HepG2 (cell line): ENCODE results near the gene SH3PXD2A. TPM values are rescaled to one million over a fixed set of nuclear protein-coding genes. Genes with fewer than 3 reads are reported as not detected.

ENCODE experiments used
- ARNTL ChIP-seq: sonication (generic); formaldehyde crosslinking; IDR thresholded peaks from 2 replicates; pipeline ENCODE4 v1.4.0; 2020; ENCODE audit warnings: mild to moderate bottlenecking, missing genetic modification reagents
- BCL6 ChIP-seq: IDR thresholded peaks from 2 replicates; pipeline ENCODE4 v1.6.1; 2016; ENCODE audit warnings: missing genetic modification reagents, missing compliant biosample characterization
- CBX1 ChIP-seq: IDR thresholded peaks from one replicate; pipeline ENCODE4 v1.6.1; 2016; ENCODE audit warnings: antibody characterized with exemption, low read depth
- CBX5 ChIP-seq: sonication (generic); formaldehyde crosslinking; IDR thresholded peaks from 2 replicates; pipeline ENCODE4 v1.4.0; 2020; ENCODE audit warnings: missing genetic modification reagents, borderline replicate concordance
- CREM ChIP-seq, 2 experiments: sonication (generic) in 1 of 2; formaldehyde crosslinking in 1 of 2; IDR thresholded peaks; 2 replicates each; pipeline versions ENCODE4 v1.4.0 to v1.6.1; 2016 to 2020; ENCODE audit warnings: antibody characterized with exemption in 1 of 2, mild to moderate bottlenecking in 1 of 2, missing genetic modification reagents in 1 of 2
- GATAD2A ChIP-seq: IDR thresholded peaks from 2 replicates; pipeline ENCODE4 v1.6.1; 2016
- HIVEP1 ChIP-seq: sonication (generic); formaldehyde crosslinking; IDR thresholded peaks from 2 replicates; pipeline ENCODE4 v1.4.0; 2020; ENCODE audit warnings: mild to moderate bottlenecking, missing genetic modification reagents
- HMG20B ChIP-seq: conservative IDR thresholded peaks from 2 replicates; pipeline ENCODE4 v1.6.1; 2016; ENCODE audit warnings: missing genetic modification reagents, missing compliant biosample characterization
- IRF2 ChIP-seq: IDR thresholded peaks from 2 replicates; pipeline ENCODE4 v1.6.1; 2018; ENCODE audit warnings: missing genetic modification reagents, missing compliant biosample characterization
- MAZ ChIP-seq, 2 experiments: sonication (generic) in 1 of 2; formaldehyde crosslinking in 1 of 2; IDR thresholded peaks; 2 replicates each; pipeline versions ENCODE4 v1.5.0 to v1.6.1; 2012 to 2020; ENCODE audit warnings: low read depth in 2 of 2, mild to moderate bottlenecking in 2 of 2, borderline replicate concordance in 1 of 2, improper control_type of control experiment in 1 of 2, low read length in 1 of 2, missing genetic modification reagents in 1 of 2, moderate library complexity in 1 of 2
- MLX ChIP-seq: IDR thresholded peaks from 2 replicates; pipeline ENCODE4 v1.6.1; 2016
- PHF21A ChIP-seq: sonication (generic); formaldehyde crosslinking; IDR thresholded peaks from 2 replicates; pipeline ENCODE4 v1.5.0; 2020; ENCODE audit warnings: mild to moderate bottlenecking, missing genetic modification reagents
- SRSF9 ChIP-seq: fragments of 200-400 bp; formaldehyde crosslinking; IDR thresholded peaks from 2 replicates; pipeline ENCODE4 v1.6.1; 2018; ENCODE audit warnings: borderline replicate concordance, mild to moderate bottlenecking, low read depth, low read length; ENCODE audit not compliant: insufficient read depth, poor library complexity, severe bottlenecking
- ZNF501 ChIP-seq: sonication (generic); formaldehyde crosslinking; IDR thresholded peaks from 2 replicates; pipeline ENCODE4 v1.5.1; 2020; ENCODE audit warnings: mild to moderate bottlenecking, moderate library complexity, missing genetic modification reagents
- ZNF83 ChIP-seq: sonication (generic); formaldehyde crosslinking; IDR thresholded peaks from 2 replicates; pipeline ENCODE4 v1.4.0; 2020; ENCODE audit warnings: missing genetic modification reagents, mild to moderate bottlenecking, borderline replicate concordance
- ZSCAN31 ChIP-seq: sonication (generic); formaldehyde crosslinking; IDR thresholded peaks from 2 replicates; pipeline ENCODE4 v1.5.0; 2020; ENCODE audit warnings: low read depth, mild to moderate bottlenecking, missing genetic modification reagents
- ZSCAN9 ChIP-seq: IDR thresholded peaks from 2 replicates; pipeline ENCODE4 v1.6.1; 2016; ENCODE audit warnings: borderline replicate concordance
- polyA plus RNA-seq, 8 experiments: library from polyadenylated mRNA; depleted of rRNA in 3 of 8; stranded (reverse) in 7 of 8; unstranded in 1 of 8; fragments of >200 nt; fragmentation: Illumina TruSeq in 4 of 8; extraction: Trizol in 4 of 8; gene quantifications; 2 replicates each; pipeline versions ENCODE4 v1.2.1 to v1.2.3, GENCODE V29; 2011 to 2016; ENCODE audit warnings: low read depth in 4 of 8, missing spikeins in 1 of 8, mixed read lengths in 1 of 8; ENCODE audit not compliant: insufficient read depth in 1 of 8
- total RNA-seq, 5 experiments: library from RNA; depleted of rRNA; stranded (reverse); fragments of >200 nt; fragmentation: Illumina TruSeq; extraction: Trizol; gene quantifications; 2 replicates each; pipeline ENCODE4 v1.2.3, GENCODE V29; 2016; ENCODE audit warnings: low read depth in 1 of 5
- TF ChIP-seq, protein P1 (sequence below): sonication (generic); formaldehyde crosslinking; IDR thresholded peaks from 2 replicates; pipeline ENCODE4 v1.4.0; 2020; ENCODE audit warnings: missing genetic modification reagents, borderline replicate concordance
- TF ChIP-seq, protein P2 (sequence below): sonication (generic); formaldehyde crosslinking; IDR thresholded peaks from 2 replicates; pipeline ENCODE4 v1.5.0; 2020; ENCODE audit warnings: mild to moderate bottlenecking, missing genetic modification reagents
- TF ChIP-seq, protein P3 (sequence below): sonication (generic); formaldehyde crosslinking; IDR thresholded peaks from 2 replicates; pipeline ENCODE4 v1.4.0; 2020; ENCODE audit warnings: mild to moderate bottlenecking, missing genetic modification reagents

The SH3PXD2A gene
- total and polyA plus RNA-seq, 2 of the 13 experiments (the other 11 are each of a cell fraction or from before 2014, with no cell fraction given): 11.1 to 11.3 TPM

GRCh38 chr10:103833731-103834365 is 21.5 kb downstream of the SH3PXD2A start (continued):
- peak; percentile 51; the same call in 1 of the 2 replicates for TF ChIP-seq ZNF501
- TF ChIP-seq, protein P1, sequence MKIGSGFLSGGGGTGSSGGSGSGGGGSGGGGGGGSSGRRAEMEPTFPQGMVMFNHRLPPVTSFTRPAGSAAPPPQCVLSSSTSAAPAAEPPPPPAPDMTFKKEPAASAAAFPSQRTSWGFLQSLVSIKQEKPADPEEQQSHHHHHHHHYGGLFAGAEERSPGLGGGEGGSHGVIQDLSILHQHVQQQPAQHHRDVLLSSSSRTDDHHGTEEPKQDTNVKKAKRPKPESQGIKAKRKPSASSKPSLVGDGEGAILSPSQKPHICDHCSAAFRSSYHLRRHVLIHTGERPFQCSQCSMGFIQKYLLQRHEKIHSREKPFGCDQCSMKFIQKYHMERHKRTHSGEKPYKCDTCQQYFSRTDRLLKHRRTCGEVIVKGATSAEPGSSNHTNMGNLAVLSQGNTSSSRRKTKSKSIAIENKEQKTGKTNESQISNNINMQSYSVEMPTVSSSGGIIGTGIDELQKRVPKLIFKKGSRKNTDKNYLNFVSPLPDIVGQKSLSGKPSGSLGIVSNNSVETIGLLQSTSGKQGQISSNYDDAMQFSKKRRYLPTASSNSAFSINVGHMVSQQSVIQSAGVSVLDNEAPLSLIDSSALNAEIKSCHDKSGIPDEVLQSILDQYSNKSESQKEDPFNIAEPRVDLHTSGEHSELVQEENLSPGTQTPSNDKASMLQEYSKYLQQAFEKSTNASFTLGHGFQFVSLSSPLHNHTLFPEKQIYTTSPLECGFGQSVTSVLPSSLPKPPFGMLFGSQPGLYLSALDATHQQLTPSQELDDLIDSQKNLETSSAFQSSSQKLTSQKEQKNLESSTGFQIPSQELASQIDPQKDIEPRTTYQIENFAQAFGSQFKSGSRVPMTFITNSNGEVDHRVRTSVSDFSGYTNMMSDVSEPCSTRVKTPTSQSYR (CRISPR knock-in tag): peak; percentile 99
- TF ChIP-seq GATAD2A (CRISPR knock-in tag): peak; percentile 87
- TF ChIP-seq IRF2 (CRISPR knock-in tag): 0 out of 2 replicates have a peak, but pooled peaks have one; percentile 27
- TF ChIP-seq, protein P2, sequence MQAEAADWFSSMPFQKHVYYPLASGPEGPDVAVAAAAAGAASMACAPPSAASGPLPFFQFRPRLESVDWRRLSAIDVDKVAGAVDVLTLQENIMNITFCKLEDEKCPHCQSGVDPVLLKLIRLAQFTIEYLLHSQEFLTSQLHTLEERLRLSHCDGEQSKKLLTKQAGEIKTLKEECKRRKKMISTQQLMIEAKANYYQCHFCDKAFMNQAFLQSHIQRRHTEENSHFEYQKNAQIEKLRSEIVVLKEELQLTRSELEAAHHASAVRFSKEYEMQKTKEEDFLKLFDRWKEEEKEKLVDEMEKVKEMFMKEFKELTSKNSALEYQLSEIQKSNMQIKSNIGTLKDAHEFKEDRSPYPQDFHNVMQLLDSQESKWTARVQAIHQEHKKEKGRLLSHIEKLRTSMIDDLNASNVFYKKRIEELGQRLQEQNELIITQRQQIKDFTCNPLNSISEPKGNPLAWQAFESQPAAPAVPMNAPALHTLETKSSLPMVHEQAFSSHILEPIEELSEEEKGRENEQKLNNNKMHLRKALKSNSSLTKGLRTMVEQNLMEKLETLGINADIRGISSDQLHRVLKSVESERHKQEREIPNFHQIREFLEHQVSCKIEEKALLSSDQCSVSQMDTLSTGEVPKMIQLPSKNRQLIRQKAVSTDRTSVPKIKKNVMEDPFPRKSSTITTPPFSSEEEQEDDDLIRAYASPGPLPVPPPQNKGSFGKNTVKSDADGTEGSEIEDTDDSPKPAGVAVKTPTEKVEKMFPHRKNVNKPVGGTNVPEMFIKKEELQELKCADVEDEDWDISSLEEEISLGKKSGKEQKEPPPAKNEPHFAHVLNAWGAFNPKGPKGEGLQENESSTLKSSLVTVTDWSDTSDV (CRISPR knock-in tag): no peak
- peak; percentile 87 for TF ChIP-seq PHF21A (CRISPR knock-in tag)
- no peak for TF ChIP-seq SRSF9
- no peak for TF ChIP-seq ZSCAN31 (CRISPR knock-in tag)
- peak; percentile 74 for TF ChIP-seq BCL6 (CRISPR knock-in tag)
- TF ChIP-seq ZNF83 (CRISPR knock-in tag): 0 out of 2 replicates have a peak, but pooled peaks have one; percentile 18
- peak; percentile 24; the same call in 1 of the 2 replicates for TF ChIP-seq CBX5 (CRISPR knock-in tag)
- peak; percentile 53; the same call in 1 of the 2 replicates for TF ChIP-seq ZSCAN9 (CRISPR knock-in tag)
- peak; percentile 32 for TF ChIP-seq CBX1
- peak; percentile 66; the same call in 1 of the 2 replicates for TF ChIP-seq MLX (CRISPR knock-in tag)
- TF ChIP-seq HMG20B (CRISPR knock-in tag): 0 out of 2 replicates have a peak, but pooled peaks have one; percentile 42
- peak; percentile 66; the same call in 1 of the 2 replicates for TF ChIP-seq CREM (IDR thresholded peaks at IDR 0.05)
- no peak for TF ChIP-seq CREM (CRISPR knock-in tag; IDR thresholded peaks at IDR 0.05)
- peak; percentile 61; the same call in 1 of the 2 replicates for TF ChIP-seq ARNTL (CRISPR knock-in tag)
- TF ChIP-seq, protein P3, sequence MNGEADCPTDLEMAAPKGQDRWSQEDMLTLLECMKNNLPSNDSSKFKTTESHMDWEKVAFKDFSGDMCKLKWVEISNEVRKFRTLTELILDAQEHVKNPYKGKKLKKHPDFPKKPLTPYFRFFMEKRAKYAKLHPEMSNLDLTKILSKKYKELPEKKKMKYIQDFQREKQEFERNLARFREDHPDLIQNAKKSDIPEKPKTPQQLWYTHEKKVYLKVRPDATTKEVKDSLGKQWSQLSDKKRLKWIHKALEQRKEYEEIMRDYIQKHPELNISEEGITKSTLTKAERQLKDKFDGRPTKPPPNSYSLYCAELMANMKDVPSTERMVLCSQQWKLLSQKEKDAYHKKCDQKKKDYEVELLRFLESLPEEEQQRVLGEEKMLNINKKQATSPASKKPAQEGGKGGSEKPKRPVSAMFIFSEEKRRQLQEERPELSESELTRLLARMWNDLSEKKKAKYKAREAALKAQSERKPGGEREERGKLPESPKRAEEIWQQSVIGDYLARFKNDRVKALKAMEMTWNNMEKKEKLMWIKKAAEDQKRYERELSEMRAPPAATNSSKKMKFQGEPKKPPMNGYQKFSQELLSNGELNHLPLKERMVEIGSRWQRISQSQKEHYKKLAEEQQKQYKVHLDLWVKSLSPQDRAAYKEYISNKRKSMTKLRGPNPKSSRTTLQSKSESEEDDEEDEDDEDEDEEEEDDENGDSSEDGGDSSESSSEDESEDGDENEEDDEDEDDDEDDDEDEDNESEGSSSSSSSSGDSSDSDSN (CRISPR knock-in tag): peak; percentile 29; the same call in 1 of the 2 replicates
- TF ChIP-seq MAZ (IDR thresholded peaks at IDR 0.05; ENCODE audit: borderline replicate concordance, low read depth, low read length): 0 out of 2 replicates have a peak, but pooled peaks have one; percentile 41
- TF ChIP-seq MAZ (CRISPR knock-in tag; IDR thresholded peaks at IDR 0.05; ENCODE audit: low read depth): no peak
- peak; percentile 52; the same call in 1 of the 2 replicates for TF ChIP-seq HIVEP1 (CRISPR knock-in tag)
